Activated CD8-positive, alpha-beta memory T cell treated with anti-CD3 and anti-CD28 coated beads, Interleukin-2, amount 50 U/mL, for 24 hours (primary cell): ENCODE data around the gene UBAP2L.
"Not testable (repeated sequence)": the region's sequence is repeated elsewhere in the genome, so short reads cannot be mapped to it uniquely, and the experiment has no call there.

ENCODE experiments used
- DNase-seq: peaks from one replicate; pipeline ENCODE4 v3.0.0-alpha.2; 2020; ENCODE audit errors: extremely low read depth

UBAP2L gene

DNA sequence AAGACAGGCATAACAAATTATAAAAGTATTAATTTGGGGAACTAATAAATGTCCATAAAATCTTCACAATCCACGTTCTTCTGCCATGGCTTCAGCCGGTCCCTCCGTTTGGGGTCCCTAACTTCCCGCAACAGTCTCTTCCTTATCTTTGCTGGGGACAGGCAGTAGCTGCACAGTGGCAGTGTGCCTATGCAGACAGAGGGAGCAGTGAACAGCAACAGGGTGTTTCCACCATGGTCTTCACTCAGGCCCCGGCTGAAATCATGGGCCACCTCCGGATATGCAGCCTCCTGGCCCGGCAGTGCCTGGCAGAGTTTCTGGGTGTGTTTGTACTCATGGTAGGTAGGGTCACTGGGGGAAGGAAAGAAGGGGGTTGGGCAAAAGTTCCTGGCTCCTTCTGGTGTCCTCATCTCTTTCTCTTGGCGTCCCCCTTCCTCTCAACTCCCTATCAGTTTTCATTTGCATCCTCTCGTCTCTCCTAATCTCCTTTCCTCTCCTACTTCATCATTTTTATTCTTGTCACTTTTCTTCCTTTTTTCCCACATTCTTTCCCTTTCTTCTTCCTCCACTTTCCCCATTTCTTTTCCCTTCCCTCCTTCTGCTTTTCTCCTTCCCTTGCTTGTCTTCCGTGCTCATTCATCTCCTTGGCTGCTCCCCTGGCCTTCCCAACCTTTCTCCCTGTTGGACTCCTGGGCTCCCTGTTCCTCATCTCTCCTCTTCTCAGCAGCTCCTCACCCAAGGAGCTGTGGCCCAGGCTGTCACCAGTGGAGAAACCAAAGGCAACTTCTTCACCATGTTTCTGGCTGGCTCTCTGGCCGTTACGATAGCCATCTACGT lies 91.7 kb downstream of the UBAP2L start:
- not testable (repeated sequence) for DNase-seq

DNA sequence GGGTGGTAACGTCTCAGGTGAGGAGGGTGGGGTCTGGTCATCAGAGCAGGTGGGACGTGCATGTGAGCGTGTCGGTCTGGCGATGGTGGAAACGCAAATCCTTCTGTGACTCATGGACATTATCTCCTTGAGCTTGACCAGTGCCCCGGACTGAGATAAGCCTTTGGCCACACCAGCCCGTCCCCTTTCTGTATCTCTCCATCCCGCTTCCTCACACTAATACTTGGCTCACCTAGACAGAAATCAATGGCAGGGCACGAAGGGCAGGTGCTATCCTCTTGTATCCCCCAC lies 92.3 kb downstream of the UBAP2L start:
- no peak for DNase-seq

DNA sequence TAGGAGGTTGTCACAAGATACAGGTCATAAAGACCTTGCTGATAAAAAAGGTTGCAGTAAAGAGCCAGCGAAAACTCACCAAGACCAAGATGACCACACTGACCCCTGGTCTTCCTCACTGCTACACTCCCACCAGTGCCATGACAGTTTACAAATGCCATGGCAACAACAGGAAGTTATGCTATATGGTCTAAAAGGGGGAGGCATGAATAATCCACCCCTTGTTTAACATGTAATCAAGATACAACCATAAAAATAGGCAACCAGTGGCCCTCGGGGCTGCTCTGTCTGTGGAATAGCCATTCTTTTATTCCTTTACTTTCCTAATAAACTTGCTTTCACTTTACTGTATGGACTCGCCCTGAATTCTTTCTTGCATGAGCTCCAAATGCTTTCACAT lies 93.5 kb downstream of the UBAP2L start:
- DNase-seq, result not testable (repeated sequence)

DNA sequence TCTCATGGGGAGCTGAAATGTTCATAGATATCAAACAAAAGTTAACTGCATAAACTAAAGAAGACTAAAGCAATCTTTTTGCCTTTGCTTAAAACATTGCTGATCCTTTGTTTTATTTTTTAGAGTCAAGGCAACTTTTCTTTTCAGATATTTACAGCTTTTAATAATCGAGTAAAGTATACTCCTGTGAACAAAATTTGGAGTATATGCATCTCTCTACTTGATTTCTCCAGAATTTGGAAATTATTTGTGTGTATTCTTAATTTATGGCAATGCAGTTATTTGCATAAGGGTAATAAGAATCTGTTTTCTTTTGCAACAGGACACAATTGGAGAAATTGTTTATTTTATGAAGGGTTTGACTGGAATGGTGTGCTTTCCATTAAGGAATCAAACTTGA lies 95.9 kb downstream of the UBAP2L start:
- no peak for DNase-seq

DNA sequence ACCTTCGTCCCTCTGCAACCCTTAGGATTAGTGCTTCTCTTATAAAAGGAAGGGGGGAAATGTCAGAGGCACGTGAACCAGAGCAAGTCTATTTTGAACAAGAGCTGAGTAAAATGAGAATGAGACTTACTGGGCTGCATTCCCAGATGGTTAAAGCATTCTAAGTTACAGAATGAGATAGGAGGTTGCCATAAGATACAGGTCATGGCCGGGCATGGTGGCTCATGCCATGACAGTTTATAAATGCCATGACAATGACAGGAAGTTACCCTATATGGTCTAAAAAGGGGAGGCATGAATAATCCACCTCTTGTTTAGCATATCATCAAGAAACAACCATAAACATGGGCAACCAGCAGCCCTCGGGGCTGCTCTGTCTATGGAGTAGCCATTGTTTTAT lies 97.6 kb downstream of the UBAP2L start:
- DNase-seq, result no peak
